Measurements from ENCODE around the gene TOM1.

Gene TOM1

DNA sequence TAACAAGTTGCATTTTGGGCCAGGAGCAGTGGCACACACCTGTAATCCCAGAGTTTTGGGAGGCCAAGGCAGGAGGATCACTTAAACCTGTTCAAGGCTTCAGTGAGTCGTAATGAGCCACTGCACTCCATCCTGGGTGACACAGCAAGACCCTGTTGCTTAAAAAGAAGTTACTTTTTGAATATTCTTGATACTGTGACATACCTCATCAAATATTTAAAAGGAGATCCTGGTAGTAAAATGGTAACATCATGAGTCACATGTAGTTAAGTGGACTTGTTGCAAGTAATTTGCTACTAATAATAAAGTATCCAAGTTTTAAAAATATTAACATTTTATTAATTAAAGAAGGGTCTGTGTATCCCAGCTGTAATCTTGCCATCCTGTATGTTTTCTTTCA is 24.1 kb upstream of the TOM1 start:
- Histone ChIP-seq H3K9me3 (ENCODE audit: control insufficient read depth in 1 of 2, low read length in 2 of 2) (no peaks in the 10 kb centered on the region), H3K36me3 (ENCODE audit: control insufficient read depth in 1 of 2, insufficient read depth in 2 of 2, low read length in 2 of 2) (peaks cover 24 to 26% of the 10 kb centered on the region in 2 donors), H3K4me3 (ENCODE audit: low read depth in 1 of 2, low read length in 2 of 2) (no peak overlapping the region), H3K27ac (ENCODE audit: low read length) (no peak overlapping the region), H3K27me3 (ENCODE audit: low read depth, low read length) (no peaks in the 10 kb centered on the region), H3K4me1 (ENCODE audit: control insufficient read depth in 1 of 2, insufficient read depth in 2 of 2, low read length in 2 of 2) (no peaks in the 10 kb centered on the region)

DNA sequence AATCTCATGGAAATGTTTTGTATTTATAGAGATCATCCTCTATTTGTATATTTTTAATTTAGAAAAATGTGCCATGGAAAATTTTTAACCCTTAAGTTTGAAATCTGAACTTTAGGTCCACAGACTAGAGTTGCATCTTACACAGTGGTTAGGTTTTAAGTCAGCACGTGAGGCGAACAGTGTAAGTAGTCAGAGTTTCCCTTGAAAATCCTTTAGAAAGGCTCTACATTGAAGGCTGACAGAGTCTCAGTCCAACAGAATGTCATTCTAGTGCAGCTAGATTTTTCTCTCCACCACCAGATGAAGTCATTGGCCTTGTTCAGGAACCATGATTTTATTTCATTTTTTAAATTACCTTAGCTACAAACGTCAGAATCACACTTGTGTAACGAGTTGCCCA is 23.7 kb upstream of the TOM1 start:
- H3K36me3 ChIP-seq (ENCODE audit: control insufficient read depth in 1 of 2, insufficient read depth in 2 of 2, low read length in 2 of 2), result peaks cover 24 to 26% of the 10 kb centered on the region in 2 donors

DNA sequence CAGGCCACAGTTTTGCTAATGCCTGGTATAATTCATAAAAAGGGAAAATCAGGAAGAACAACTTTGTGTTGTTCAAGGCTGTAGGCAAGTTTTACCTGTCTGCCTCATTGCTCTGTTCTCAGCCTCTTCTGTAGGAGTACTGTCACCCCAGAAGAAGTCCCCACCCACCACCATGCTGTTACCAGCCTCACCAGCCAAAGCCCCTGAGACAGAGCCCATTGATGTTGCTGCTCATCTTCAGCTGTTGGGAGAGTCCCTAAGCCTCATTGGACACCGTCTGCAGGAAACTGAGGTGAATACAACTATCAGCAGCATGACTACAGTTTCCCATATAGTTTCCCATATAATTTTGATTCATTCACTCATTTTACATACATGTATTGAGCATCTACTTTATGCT is 11.6 kb upstream of the TOM1 start:
- Histone ChIP-seq H3K9me3 (ENCODE audit: control insufficient read depth in 1 of 2, low read length in 2 of 2) (no peaks in the 10 kb centered on the region), H3K27ac (ENCODE audit: low read length) (no peak overlapping the region), H3K36me3 (ENCODE audit: control insufficient read depth in 1 of 2, insufficient read depth in 2 of 2, low read length in 2 of 2) (peaks cover 31 to 63% of the 10 kb centered on the region in 2 donors), H3K4me1 (ENCODE audit: control insufficient read depth in 1 of 2, insufficient read depth in 2 of 2, low read length in 2 of 2) (no peaks in the 10 kb centered on the region), H3K27me3 (ENCODE audit: low read depth, low read length) (no peaks in the 10 kb centered on the region), H3K4me3 (ENCODE audit: low read depth in 1 of 2, low read length in 2 of 2) (no peak overlapping the region)

More for the DNA sequence above, 23.7 kb upstream of the TOM1 start:
- no peak overlapping the region for H3K27ac ChIP-seq (ENCODE audit: low read length)
- no peaks in the 10 kb centered on the region for H3K9me3 ChIP-seq (ENCODE audit: control insufficient read depth in 1 of 2, low read length in 2 of 2)
- H3K4me1 ChIP-seq (ENCODE audit: control insufficient read depth in 1 of 2, insufficient read depth in 2 of 2, low read length in 2 of 2), result no peaks in the 10 kb centered on the region
- H3K27me3 ChIP-seq (ENCODE audit: low read depth, low read length), result no peaks in the 10 kb centered on the region
- H3K4me3 ChIP-seq (ENCODE audit: low read depth in 1 of 2, low read length in 2 of 2), result no peak overlapping the region

GRCh38 chr22:35292786-35293185 is 6.9 kb upstream of the TOM1 start:
- peaks cover 39 to 47% of the 10 kb centered on the region in 2 donors for H3K36me3 ChIP-seq (ENCODE audit: control insufficient read depth in 1 of 2, insufficient read depth in 2 of 2, low read length in 2 of 2)
- no peaks in the 10 kb centered on the region for H3K9me3 ChIP-seq (ENCODE audit: control insufficient read depth in 1 of 2, low read length in 2 of 2)
- H3K4me1 ChIP-seq (ENCODE audit: control insufficient read depth in 1 of 2, insufficient read depth in 2 of 2, low read length in 2 of 2), result no peaks in the 10 kb centered on the region
- H3K27ac ChIP-seq (ENCODE audit: low read length), result no peak overlapping the region
- H3K27me3 ChIP-seq (ENCODE audit: low read depth, low read length), result no peaks in the 10 kb centered on the region
- no peak overlapping the region for H3K4me3 ChIP-seq (ENCODE audit: low read depth in 1 of 2, low read length in 2 of 2)

- H3K4me3 ChIP-seq (ENCODE audit: low read depth in 1 of 2, low read length in 2 of 2), result no peak overlapping the region
- no peak overlapping the region for H3K27ac ChIP-seq (ENCODE audit: low read length)
- no peaks in the 10 kb centered on the region for H3K27me3 ChIP-seq (ENCODE audit: low read depth, low read length)
- H3K4me1 ChIP-seq (ENCODE audit: control insufficient read depth in 1 of 2, insufficient read depth in 2 of 2, low read length in 2 of 2), result peaks cover 0 to 5% of the 10 kb centered on the region in 2 donors
- no peaks in the 10 kb centered on the region for H3K9me3 ChIP-seq (ENCODE audit: control insufficient read depth in 1 of 2, low read length in 2 of 2)
- H3K36me3 ChIP-seq (ENCODE audit: control insufficient read depth in 1 of 2, insufficient read depth in 2 of 2, low read length in 2 of 2), result peaks cover 24 to 35% of the 10 kb centered on the region in 2 donors
Measured at GRCh38 chr22:35296051-35296450, 3.6 kb upstream of the TOM1 start.

GRCh38 chr22:35299217-35299672 is 449 bp upstream of the TOM1 start:
- peak overlapping the region; percentile 90 for H3K27ac ChIP-seq (ENCODE audit: low read length)
- no peaks in the 10 kb centered on the region for H3K27me3 ChIP-seq (ENCODE audit: low read depth, low read length)
- H3K4me1 ChIP-seq (ENCODE audit: control insufficient read depth in 1 of 2, insufficient read depth in 2 of 2, low read length in 2 of 2), result peaks cover 0 to 14% of the 10 kb centered on the region in 2 donors
- peaks cover 6 to 11% of the 10 kb centered on the region in 2 donors for H3K36me3 ChIP-seq (ENCODE audit: control insufficient read depth in 1 of 2, insufficient read depth in 2 of 2, low read length in 2 of 2)
- H3K9me3 ChIP-seq (ENCODE audit: control insufficient read depth in 1 of 2, low read length in 2 of 2), result no peaks in the 10 kb centered on the region
- H3K4me3 ChIP-seq (ENCODE audit: low read depth in 1 of 2, low read length in 2 of 2), result peak overlapping the region; percentile 75 to 95

DNA sequence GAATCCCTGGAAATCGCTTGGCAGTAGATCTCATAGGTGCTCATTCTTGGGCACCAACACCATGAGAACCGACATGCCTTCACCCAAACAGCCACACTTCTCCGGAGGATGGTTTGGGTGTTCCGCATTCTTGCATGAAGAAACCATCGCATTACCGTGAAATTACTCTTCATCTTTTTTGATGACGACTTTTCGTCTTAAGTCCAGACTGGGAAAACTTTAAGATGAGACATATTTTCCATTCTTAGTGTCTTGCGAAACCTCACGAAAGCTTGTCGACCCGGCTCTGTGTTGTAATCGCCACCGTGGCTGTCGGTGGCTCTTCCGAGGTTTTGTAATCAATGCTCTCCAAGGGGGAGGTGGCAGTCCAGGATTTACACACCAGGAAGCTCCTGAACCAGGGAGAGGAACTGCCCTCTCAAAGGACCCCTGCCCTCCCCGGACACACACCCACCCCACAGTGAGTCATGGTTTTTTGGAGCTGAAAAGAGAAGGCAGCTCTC is 1.7 kb downstream of the TOM1 start:
- H3K27me3 ChIP-seq (ENCODE audit: low read depth, low read length), result no peaks in the 10 kb centered on the region
- H3K9me3 ChIP-seq (ENCODE audit: control insufficient read depth in 1 of 2, low read length in 2 of 2), result no peaks in the 10 kb centered on the region
- H3K4me3 ChIP-seq (ENCODE audit: low read depth in 1 of 2, low read length in 2 of 2), result peak overlapping the region in 1 of 2 donors; percentile 95
- peak overlapping the region; percentile 56 for H3K27ac ChIP-seq (ENCODE audit: low read length)
- H3K4me1 ChIP-seq (ENCODE audit: control insufficient read depth in 1 of 2, insufficient read depth in 2 of 2, low read length in 2 of 2), result peaks cover 0 to 19% of the 10 kb centered on the region in 2 donors
- H3K36me3 ChIP-seq (ENCODE audit: control insufficient read depth in 1 of 2, insufficient read depth in 2 of 2, low read length in 2 of 2), result peaks cover 4 to 9% of the 10 kb centered on the region in 2 donors

GRCh38 chr22:35303029-35303624 is 3.4 kb downstream of the TOM1 start:
- Histone ChIP-seq H3K4me1 (ENCODE audit: control insufficient read depth in 1 of 2, insufficient read depth in 2 of 2, low read length in 2 of 2) (peaks cover 0 to 25% of the 10 kb centered on the region in 2 donors), H3K27ac (ENCODE audit: low read length) (no peak overlapping the region), H3K4me3 (ENCODE audit: low read depth in 1 of 2, low read length in 2 of 2) (no peak overlapping the region)

DNA sequence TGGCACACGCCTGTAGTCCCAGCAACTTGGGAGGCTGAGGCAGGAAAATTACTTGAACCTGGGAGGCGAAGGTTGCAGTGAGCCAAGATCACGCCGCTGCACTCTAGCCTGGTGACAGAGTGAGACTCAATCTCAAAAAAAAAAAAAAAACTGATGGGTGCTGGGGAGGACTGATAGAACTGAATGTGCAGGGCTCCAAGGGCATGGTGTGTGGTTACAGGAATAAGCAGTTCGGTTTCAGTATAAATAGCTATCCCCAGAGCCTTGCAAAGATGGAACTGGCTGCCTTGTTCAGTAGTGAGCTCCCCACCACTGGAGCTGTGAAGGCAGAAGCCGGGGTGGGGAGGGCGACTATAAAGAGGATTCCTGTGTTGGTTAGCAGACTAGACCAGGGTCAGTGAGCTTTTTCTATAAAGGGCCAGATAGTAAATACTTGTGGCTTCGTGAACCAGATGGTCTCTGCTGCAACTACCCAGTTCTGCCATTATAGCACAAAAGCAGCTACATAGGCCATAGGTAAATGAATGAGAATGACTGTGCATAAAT is 5.9 kb downstream of the TOM1 start:
- H3K4me1 ChIP-seq (ENCODE audit: control insufficient read depth in 1 of 2, insufficient read depth in 2 of 2, low read length in 2 of 2), result peaks cover 0 to 24% of the 10 kb centered on the region in 2 donors
- H3K9me3 ChIP-seq (ENCODE audit: control insufficient read depth in 1 of 2, low read length in 2 of 2), result no peaks in the 10 kb centered on the region
- no peak overlapping the region for H3K27ac ChIP-seq (ENCODE audit: low read length)
- peaks cover 1 to 6% of the 10 kb centered on the region in 2 donors for H3K36me3 ChIP-seq (ENCODE audit: control insufficient read depth in 1 of 2, insufficient read depth in 2 of 2, low read length in 2 of 2)
- no peaks in the 10 kb centered on the region for H3K27me3 ChIP-seq (ENCODE audit: low read depth, low read length)
- no peak overlapping the region for H3K4me3 ChIP-seq (ENCODE audit: low read depth in 1 of 2, low read length in 2 of 2)

More at GRCh38 chr22:35303029-35303624, 3.4 kb downstream of the TOM1 start:
- H3K9me3 ChIP-seq (ENCODE audit: control insufficient read depth in 1 of 2, low read length in 2 of 2), result no peaks in the 10 kb centered on the region
- peaks cover 6 to 9% of the 10 kb centered on the region in 2 donors for H3K36me3 ChIP-seq (ENCODE audit: control insufficient read depth in 1 of 2, insufficient read depth in 2 of 2, low read length in 2 of 2)
- no peaks in the 10 kb centered on the region for H3K27me3 ChIP-seq (ENCODE audit: low read depth, low read length)

GRCh38 chr22:35306350-35306967 is 6.8 kb downstream of the TOM1 start:
- Histone ChIP-seq H3K36me3 (ENCODE audit: control insufficient read depth in 1 of 2, insufficient read depth in 2 of 2, low read length in 2 of 2) (peaks cover 4 to 6% of the 10 kb centered on the region in 2 donors), H3K27me3 (ENCODE audit: low read depth, low read length) (no peaks in the 10 kb centered on the region), H3K4me1 (ENCODE audit: control insufficient read depth in 1 of 2, insufficient read depth in 2 of 2, low read length in 2 of 2) (peaks cover 0 to 16% of the 10 kb centered on the region in 2 donors), H3K27ac (ENCODE audit: low read length) (no peak overlapping the region), H3K9me3 (ENCODE audit: control insufficient read depth in 1 of 2, low read length in 2 of 2) (no peaks in the 10 kb centered on the region), H3K4me3 (ENCODE audit: low read depth in 1 of 2, low read length in 2 of 2) (no peak overlapping the region)

DNA sequence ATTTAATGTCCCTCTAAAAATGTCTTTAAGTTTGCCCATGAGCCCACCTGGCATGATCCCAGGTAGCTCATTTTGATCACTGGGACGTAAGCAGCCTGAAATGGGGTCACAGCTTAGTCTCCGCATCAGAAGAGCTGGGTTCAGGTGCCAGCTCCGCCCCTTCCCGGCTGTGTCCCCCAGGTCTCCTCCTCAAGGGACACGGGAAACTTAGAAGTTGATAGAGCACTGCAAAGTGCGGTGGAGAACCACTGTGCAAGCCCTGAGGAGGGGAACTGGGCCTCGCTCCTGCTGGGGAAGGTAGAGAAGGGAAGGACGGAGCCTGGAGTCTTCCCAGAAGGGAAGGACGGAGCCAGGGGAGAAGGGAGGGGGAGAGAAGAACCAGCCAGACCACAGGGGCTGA is 7.7 kb downstream of the TOM1 start:
- Histone ChIP-seq H3K27ac (ENCODE audit: low read length) (no peak overlapping the region), H3K36me3 (ENCODE audit: control insufficient read depth in 1 of 2, insufficient read depth in 2 of 2, low read length in 2 of 2) (peaks cover 5 to 6% of the 10 kb centered on the region in 2 donors), H3K9me3 (ENCODE audit: control insufficient read depth in 1 of 2, low read length in 2 of 2) (no peaks in the 10 kb centered on the region), H3K4me1 (ENCODE audit: control insufficient read depth in 1 of 2, insufficient read depth in 2 of 2, low read length in 2 of 2) (peaks cover 0 to 11% of the 10 kb centered on the region in 2 donors), H3K27me3 (ENCODE audit: low read depth, low read length) (no peaks in the 10 kb centered on the region), H3K4me3 (ENCODE audit: low read depth in 1 of 2, low read length in 2 of 2) (no peak overlapping the region)
